Esophagus muscularis mucosa (tissue), 4 donors: ENCODE data around the gene GON4L.

Source experiments
- EP300 ChIP-seq: sonication (generic); formaldehyde crosslinking; IDR thresholded peaks from one replicate; pipeline ENCODE4 v1.6.1; 2017; ENCODE audit warnings: antibody characterized with exemption
- POLR2A ChIP-seq: fragments of 450-650 bp; IDR thresholded peaks from one replicate; pipeline ENCODE4 v1.6.1; 2017; ENCODE audit warnings: antibody characterized with exemption, moderate library complexity, mild to moderate bottlenecking, low read depth
- TF ChIP-seq, protein P1 (sequence below), 3 experiments: fragments of 200-600 bp in 2 of 3; fragments of 450-650 bp in 1 of 3; sonication (generic) in 2 of 3; IDR thresholded peaks; one replicate each; pipeline ENCODE4 v1.5.1; 2017 to 2019; ENCODE audit warnings: antibody characterized with exemption in 3 of 3, mild to moderate bottlenecking in 2 of 3, moderate library complexity in 1 of 3

DNA sequence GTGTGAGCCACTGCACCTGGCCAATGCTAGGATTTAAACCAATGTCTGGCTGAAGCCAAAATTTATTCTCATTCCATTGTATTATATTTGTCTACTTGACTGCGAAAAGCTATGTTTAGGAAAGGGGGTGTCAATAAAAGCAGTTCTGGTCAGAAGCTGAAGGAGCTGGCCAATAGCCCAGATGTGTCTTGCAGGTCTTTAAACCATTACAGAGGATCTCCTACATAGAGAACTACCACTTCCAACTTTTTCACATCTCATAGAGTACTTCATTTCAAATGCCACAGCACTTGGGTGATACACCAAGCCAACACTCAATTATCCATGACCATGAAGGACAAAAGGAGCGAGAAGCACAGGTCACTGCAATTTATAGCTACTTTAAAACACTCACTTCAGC, 4.9 kb upstream of the GON4L start:
- TF ChIP-seq, protein P1, sequence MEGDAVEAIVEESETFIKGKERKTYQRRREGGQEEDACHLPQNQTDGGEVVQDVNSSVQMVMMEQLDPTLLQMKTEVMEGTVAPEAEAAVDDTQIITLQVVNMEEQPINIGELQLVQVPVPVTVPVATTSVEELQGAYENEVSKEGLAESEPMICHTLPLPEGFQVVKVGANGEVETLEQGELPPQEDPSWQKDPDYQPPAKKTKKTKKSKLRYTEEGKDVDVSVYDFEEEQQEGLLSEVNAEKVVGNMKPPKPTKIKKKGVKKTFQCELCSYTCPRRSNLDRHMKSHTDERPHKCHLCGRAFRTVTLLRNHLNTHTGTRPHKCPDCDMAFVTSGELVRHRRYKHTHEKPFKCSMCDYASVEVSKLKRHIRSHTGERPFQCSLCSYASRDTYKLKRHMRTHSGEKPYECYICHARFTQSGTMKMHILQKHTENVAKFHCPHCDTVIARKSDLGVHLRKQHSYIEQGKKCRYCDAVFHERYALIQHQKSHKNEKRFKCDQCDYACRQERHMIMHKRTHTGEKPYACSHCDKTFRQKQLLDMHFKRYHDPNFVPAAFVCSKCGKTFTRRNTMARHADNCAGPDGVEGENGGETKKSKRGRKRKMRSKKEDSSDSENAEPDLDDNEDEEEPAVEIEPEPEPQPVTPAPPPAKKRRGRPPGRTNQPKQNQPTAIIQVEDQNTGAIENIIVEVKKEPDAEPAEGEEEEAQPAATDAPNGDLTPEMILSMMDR (IDR thresholded peaks at IDR 0.05), result no peak
- TF ChIP-seq POLR2A (no peak), EP300 (no peak)
